ENCODE results near the gene SLC6A9. TPM values are rescaled to one million over a fixed set of nuclear protein-coding genes. Genes with fewer than 3 reads are reported as not detected.

Gene SLC6A9
- total RNA-seq, 1 experiment from 2014 or later = 30.1 TPM

GRCh38 chr1:44050261-44050660 lies 19.0 kb upstream of the SLC6A9 start:
- no peak overlapping the region for H2AFZ ChIP-seq (ENCODE audit: low read length)
- no peaks in the 10 kb centered on the region for H3K36me3 Mint-ChIP-seq (ENCODE audit: insufficient read depth in 1 of 3, low read depth in 3 of 3)
- no peak for DNase-seq
- no peaks in the 10 kb centered on the region for H3K23me2 ChIP-seq (ENCODE audit: insufficient read length, low read depth, low read length, poor library complexity, severe bottlenecking)
- peaks cover 33% of the 10 kb centered on the region for H3K27me3 Mint-ChIP-seq (ENCODE audit: low read depth)
- no peaks in the 10 kb centered on the region for H3K9me3 Mint-ChIP-seq
- no peak overlapping the region for H3K14ac ChIP-seq (ENCODE audit: insufficient read depth, low read length)
- peaks cover 4 to 5% of the 10 kb centered on the region in 2 experiments; a peak in 3 of 4 replicates for H3K4me1 Mint-ChIP-seq
- H3K27ac ChIP-seq (ENCODE audit: insufficient read length, low read depth, low read length) = no peak overlapping the region
- H3K4ac ChIP-seq (ENCODE audit: low read depth, low read length) = no peak overlapping the region
- no peaks in the 10 kb centered on the region for H3K9me3 ChIP-seq (ENCODE audit: control insufficient read depth, low read depth, low read length)
- H4K8ac ChIP-seq (replicated peaks; ENCODE audit: insufficient read length, low read depth, low read length) = no peak overlapping the region
- H2BK5ac ChIP-seq (ENCODE audit: insufficient read length, low read length) = no peak overlapping the region
- H2BK15ac ChIP-seq (ENCODE audit: low read depth, low read length) = no peak overlapping the region
- no peak overlapping the region for H3K9ac ChIP-seq (ENCODE audit: extremely low read depth, insufficient read length, low read length)
- no peak for TF ChIP-seq CTCF (conservative IDR thresholded peaks at IDR 0.05)
- no peaks in the 10 kb centered on the region for H4K20me1 ChIP-seq (ENCODE audit: control insufficient read depth, insufficient read depth, insufficient read length)
- H2BK12ac ChIP-seq (ENCODE audit: insufficient read length, low read depth, low read length) = no peak overlapping the region
- no CpG with 5 or more reads among the region's 3 CpGs for WGBS (ENCODE audit: extremely low coverage, insufficient read length, low lambda C conversion rate)
- H2BK120ac ChIP-seq (ENCODE audit: low read depth, low read length, poor library complexity, severe bottlenecking) = no peak overlapping the region
- no peak overlapping the region for H3K4me3 Mint-ChIP-seq
- no peak overlapping the region for H3K27ac Mint-ChIP-seq
- no peak overlapping the region for H3K23ac ChIP-seq (ENCODE audit: insufficient read length, low read depth, low read length)
- H3K56ac ChIP-seq (ENCODE audit: insufficient read length, low read depth, low read length) = no peak overlapping the region
- no peaks in the 10 kb centered on the region; the same call in 1 of the 2 replicates for H3K27me3 ChIP-seq (ENCODE audit: insufficient read depth, low read length)
- H3K4me2 ChIP-seq (ENCODE audit: insufficient read depth, insufficient read length, low read length) = no peak overlapping the region
- H3K79me2 ChIP-seq (ENCODE audit: insufficient read depth, low read length) = no peaks in the 10 kb centered on the region
- no peak overlapping the region for H4K91ac ChIP-seq (ENCODE audit: insufficient read length, low read depth, low read length)
- H2AK5ac ChIP-seq (ENCODE audit: insufficient read length, low read length) = no peak overlapping the region
- no peak overlapping the region for H3T11ph ChIP-seq (ENCODE audit: low read length)
- no peak overlapping the region for H4K5ac ChIP-seq (ENCODE audit: insufficient read length, low read depth, low read length)
- H3K79me1 ChIP-seq (ENCODE audit: insufficient read depth, low read depth, low read length, poor library complexity, severe bottlenecking) = no peaks in the 10 kb centered on the region
- no peak overlapping the region for H2BK20ac ChIP-seq (ENCODE audit: low read depth, low read length, poor library complexity, severe bottlenecking)
- no peak overlapping the region for H3K18ac ChIP-seq (ENCODE audit: insufficient read length, low read depth, low read length)
- no peaks in the 10 kb centered on the region for H3K4me1 ChIP-seq (ENCODE audit: insufficient read depth, low read length)

All from H9 (cell line).